Stimulated activated CD8-positive, alpha-beta memory T cell treated with anti-CD3 and anti-CD28 coated beads, Interleukin-15, amount 100 ng/mL, for 4 hours (primary cell): ENCODE data around the gene ANXA5.

Source experiments
- DNase-seq, 2 donors: peaks; one replicate each; pipeline ENCODE4 v3.0.0-alpha.2; 2020; ENCODE audit warnings: low read depth in 2 of 2

ANXA5 gene

DNA sequence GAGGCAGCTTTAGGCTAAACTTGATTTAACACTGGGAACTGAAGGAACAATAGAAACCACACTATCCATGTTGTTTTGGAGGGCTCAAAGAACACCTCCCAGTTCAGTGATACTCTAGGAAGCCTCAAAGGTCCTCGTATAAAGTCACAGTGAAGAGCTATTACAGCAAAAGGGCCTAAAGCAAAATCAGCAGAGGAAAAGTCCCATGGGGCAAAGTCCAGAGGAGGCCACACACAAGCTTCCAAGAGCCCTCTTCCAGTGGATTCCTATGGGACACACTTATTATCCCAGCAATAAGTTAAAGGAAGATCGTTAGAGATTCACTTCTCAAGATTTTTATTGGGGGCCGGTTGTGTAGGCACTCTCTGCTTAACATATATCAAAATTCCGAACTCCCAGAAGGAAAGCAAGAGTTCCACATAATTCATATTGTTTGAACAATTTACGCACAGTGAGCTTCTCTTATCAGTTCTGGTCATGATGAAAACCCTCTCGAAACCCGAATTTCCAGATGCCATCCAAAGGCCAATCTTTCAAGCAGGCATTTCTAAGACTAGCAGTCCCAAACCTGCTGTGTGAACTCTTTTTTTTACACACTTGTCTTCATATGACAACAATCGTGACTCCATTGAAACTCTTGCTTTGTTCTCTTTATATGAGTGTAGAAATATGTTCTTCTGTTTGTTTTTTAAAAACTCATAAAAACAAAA is 53.7 kb downstream of the ANXA5 start:
- DNase-seq, result no peak

DNA sequence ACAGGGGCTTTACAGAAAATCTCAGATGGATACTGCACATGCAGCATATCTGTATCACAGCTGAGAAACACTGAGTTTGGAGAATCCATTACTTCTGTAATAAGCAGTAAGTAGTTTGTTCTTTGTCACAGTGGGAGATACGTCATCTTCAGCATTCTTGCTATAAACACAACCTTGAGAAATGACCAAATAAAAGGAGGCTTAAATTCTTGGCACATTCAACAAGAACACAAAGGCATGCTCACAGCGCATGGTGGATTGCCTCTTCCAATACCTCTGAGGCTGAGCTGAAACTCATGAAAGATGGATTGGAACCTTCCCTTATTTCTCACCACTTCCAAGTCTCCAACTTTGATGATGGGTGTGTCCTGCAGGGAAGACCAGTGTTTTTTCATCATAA is 54.5 kb downstream of the ANXA5 start:
- DNase-seq, result no peak

DNA sequence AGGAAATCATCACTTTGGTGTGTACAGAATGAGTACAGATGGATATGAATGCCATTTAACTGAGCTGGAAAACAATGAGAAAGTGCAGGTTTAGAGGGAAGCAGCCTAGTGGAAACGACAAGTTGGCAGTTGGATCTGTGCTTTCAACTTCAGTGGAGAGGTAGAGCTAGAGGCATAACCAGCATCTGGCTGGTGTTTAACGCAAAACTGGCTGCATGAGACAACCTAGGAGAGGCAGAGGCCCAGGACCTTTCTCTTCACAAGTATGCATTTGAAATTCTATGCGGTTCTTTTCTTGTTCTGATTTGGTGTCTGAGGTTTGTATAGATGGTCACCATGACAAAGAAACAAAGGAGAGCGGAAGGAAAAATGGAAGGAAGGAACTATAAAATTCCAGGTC is 63.1 kb downstream of the ANXA5 start:
- no peak for DNase-seq

DNA sequence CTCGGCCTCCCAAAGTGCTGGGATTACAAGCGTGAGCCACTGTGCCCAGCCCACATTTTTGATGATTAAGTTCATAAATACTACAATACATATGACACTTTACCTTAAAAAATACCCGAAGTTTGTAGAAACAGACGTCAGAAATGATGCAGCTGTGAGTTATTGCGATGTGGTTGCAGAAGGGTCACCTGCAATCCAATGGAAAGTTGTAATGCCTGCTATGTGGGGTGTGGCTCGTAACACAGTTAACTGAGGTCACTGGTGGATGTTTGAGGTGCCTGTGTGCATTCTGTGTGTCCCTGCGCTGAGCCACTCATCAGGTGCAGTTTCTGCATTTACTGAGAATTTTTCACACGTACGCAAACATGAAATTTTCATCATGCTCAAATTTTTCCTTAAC is 64.1 kb downstream of the ANXA5 start:
- no peak for DNase-seq
